Esophagus squamous epithelium (tissue), 5 donors: ENCODE results near the gene APMAP. TPM values are rescaled to one million over a fixed set of nuclear protein-coding genes. Genes with fewer than 3 reads are reported as not detected.
"Not testable (repeated sequence)": the region's sequence is repeated elsewhere in the genome, so short reads cannot be mapped to it uniquely, and the experiment has no call there.

Experiments
- DNase-seq: peaks from one replicate; lab custom pipeline; 2025; lab: John Stamatoyannopoulos, UW
- H3K27ac ChIP-seq, 4 donors: fragments of 200-600 bp; sonication (generic); one replicate each; pipeline ENCODE4 v1.5.1; 2016 to 2019; ENCODE audit warnings: mild to moderate bottlenecking in 1 of 4
- H3K27me3 ChIP-seq, 4 donors: fragments of 200-600 bp; sonication (generic); 1 replicate in 3 of 4; 2 replicates in 1 of 4; pipeline versions ENCODE4 v1.5.1 to v1.6.0; 2017 to 2021; ENCODE audit warnings: antibody characterized with exemption in 1 of 4
- H3K36me3 ChIP-seq, 3 donors: fragments of 200-600 bp; sonication (generic); one replicate each; pipeline ENCODE4 v1.5.1; 2016 to 2019
- H3K4me1 ChIP-seq, 3 donors: fragments of 200-600 bp; sonication (generic); one replicate each; pipeline ENCODE4 v1.5.1; 2017 to 2019
- H3K4me3 ChIP-seq, 4 donors: fragments of 200-600 bp; sonication (generic); 1 replicate in 3 of 4; 2 replicates in 1 of 4; pipeline ENCODE4 v1.5.1; 2016 to 2019; ENCODE audit warnings: mild to moderate bottlenecking in 2 of 4, moderate library complexity in 1 of 4
- H3K9me3 ChIP-seq, 3 donors: fragments of 200-600 bp; sonication (generic); one replicate each; pipeline ENCODE4 v1.5.1; 2016 to 2019
- CTCF ChIP-seq, 6 experiments: fragments of 450-650 bp in 4 of 6; fragments of 200-600 bp in 2 of 6; sonication (generic) in 2 of 6; IDR thresholded peaks; one replicate each; pipeline ENCODE4 v1.5.1; 2016 to 2019; ENCODE audit warnings: antibody characterized with exemption in 6 of 6, mild to moderate bottlenecking in 4 of 6, moderate library complexity in 4 of 6
- POLR2A ChIP-seq, 4 donors: fragments of 450-650 bp; IDR thresholded peaks; one replicate each; pipeline ENCODE4 v1.6.1; 2017; ENCODE audit warnings: antibody characterized with exemption in 4 of 4, mild to moderate bottlenecking in 4 of 4, moderate library complexity in 3 of 4
- WGBS, 2 donors: methylation state at CpG; one replicate each; pipeline ENCODE4 v1.1.5; 2018; 5-methylcytosine and 5-hydroxymethylcytosine counted together
- intact Hi-C: fragments of 100-400 bp; cut with DNase I; formaldehyde crosslinking; loops from one replicate; pipeline ENCODE4 v1.15.0; 2022
- total RNA-seq, 4 donors: library from RNA; depleted of rRNA; stranded (reverse); fragments of >200 nt; gene quantifications; one replicate each; pipeline ENCODE4 v1.1.0, GENCODE V29; 2016
- donor health status: DM: yes; HTN: yes; CAD: no.

APMAP gene
- total RNA-seq, 4 donors from 2014 or later = 16.7 to 38.4 (median 25.6) TPM

GRCh38 chr20:24934101-24934661 is 58.4 kb downstream of the APMAP start:
- intact Hi-C loops = no loop called here

GRCh38 chr20:24933266-24933908 is 59.2 kb downstream of the APMAP start:
- WGBS, 2 donors = 75 to 87% methylated on average over 1 to 3 of the region's 7 CpGs
- DNase-seq = no peak
- H3K36me3 ChIP-seq = no peaks in the 10 kb centered on the region
- H3K27me3 ChIP-seq = no peaks in the 10 kb centered on the region
- no peaks in the 10 kb centered on the region for H3K9me3 ChIP-seq
- intact Hi-C loops = no loop called here
- no peak for TF ChIP-seq POLR2A (IDR thresholded peaks at IDR 0.05)
- no peak for TF ChIP-seq CTCF (IDR thresholded peaks at IDR 0.05)
- H3K4me1 ChIP-seq = peaks cover 3 to 36% (median 18%) of the 10 kb centered on the region in 3 donors
- H3K4me3 ChIP-seq = no peak overlapping the region
- no peak overlapping the region for H3K27ac ChIP-seq

More at GRCh38 chr20:24934101-24934661, 58.4 kb downstream of the APMAP start:
- H3K4me3 ChIP-seq = no peak overlapping the region
- H3K27ac ChIP-seq = no peak overlapping the region
- peaks cover 3 to 28% (median 18%) of the 10 kb centered on the region in 3 donors for H3K4me1 ChIP-seq
- TF ChIP-seq POLR2A (IDR thresholded peaks at IDR 0.05) (no peak), CTCF (IDR thresholded peaks at IDR 0.05) (no peak)
- no peaks in the 10 kb centered on the region for H3K9me3 ChIP-seq
- no peaks in the 10 kb centered on the region for H3K36me3 ChIP-seq
- no peaks in the 10 kb centered on the region for H3K27me3 ChIP-seq
- no peak for DNase-seq
- 44 to 77% methylated on average over 1 to 6 of the region's 9 CpGs for WGBS, 2 donors

GRCh38 chr20:24931893-24932292 is 60.7 kb downstream of the APMAP start:
- H3K9me3 ChIP-seq, H3K4me3 ChIP-seq, H3K36me3 ChIP-seq, H3K27me3 ChIP-seq, intact Hi-C loops, DNase-seq: not testable (repeated sequence)
- peak overlapping the region in 1 of 4 donors; percentile 88 for H3K27ac ChIP-seq
- peaks cover 3 to 38% (median 18%) of the 10 kb centered on the region in 3 donors for H3K4me1 ChIP-seq
- WGBS, 2 donors = 48 to 53% methylated on average over 1 of the region's 1 CpG

GRCh38 chr20:24930724-24931688 is 61.5 kb downstream of the APMAP start:
- H3K4me3 ChIP-seq = peak overlapping the region; percentile 31 to 56 (median 48)
- intact Hi-C loops, H3K36me3 ChIP-seq, H3K9me3 ChIP-seq, H3K27me3 ChIP-seq, DNase-seq: not testable (repeated sequence)
- peaks cover 3 to 38% (median 18%) of the 10 kb centered on the region in 3 donors for H3K4me1 ChIP-seq
- H3K27ac ChIP-seq = peak overlapping the region; percentile 82 to 92 (median 88)
- 42 to 43% methylated on average over 13 to 15 of the region's 15 CpGs for WGBS, 2 donors
- peak in 4 of 6 experiments; percentile 45 to 54 (median 54) for TF ChIP-seq CTCF (IDR thresholded peaks at IDR 0.05)

GRCh38 chr20:24929867-24930723 is 62.5 kb downstream of the APMAP start:
- 23 to 40% methylated on average over 11 to 13 of the region's 13 CpGs for whole genome bisulfite sequencing, 2 donors
- Histone ChIP-seq H3K4me3 (peak overlapping the region; percentile 31 to 56 (median 48)), H3K4me1 (peaks cover 3 to 38% (median 18%) of the 10 kb centered on the region in 3 donors), H3K27ac (peak overlapping the region; percentile 82 to 92 (median 88))
- DNase-seq, H3K27me3 ChIP-seq, H3K9me3 ChIP-seq, intact Hi-C loops, H3K36me3 ChIP-seq: not testable (repeated sequence)
- peak in 1 of 6 experiments; percentile 2 for TF ChIP-seq CTCF (IDR thresholded peaks at IDR 0.05)

GRCh38 chr20:24929259-24929658 is 63.3 kb downstream of the APMAP start:
- H3K4me3 ChIP-seq, H3K27me3 ChIP-seq, DNase-seq, H3K36me3 ChIP-seq, H3K9me3 ChIP-seq, intact Hi-C loops: not testable (repeated sequence)
- H3K27ac ChIP-seq = peak overlapping the region in 2 of 4 donors; percentile 88 to 92
- WGBS, 2 donors = 40 to 74% methylated on average over 3 to 5 of the region's 5 CpGs
- H3K4me1 ChIP-seq = peaks cover 3 to 38% (median 18%) of the 10 kb centered on the region in 3 donors

GRCh38 chr20:24920706-24921105 is 71.8 kb downstream of the APMAP start:
- H3K9me3 ChIP-seq, H3K27me3 ChIP-seq, intact Hi-C loops, DNase-seq, H3K27ac ChIP-seq, H3K4me3 ChIP-seq, H3K36me3 ChIP-seq: not testable (repeated sequence)
- H3K4me1 ChIP-seq = peaks cover 0 to 12% (median 4%) of the 10 kb centered on the region in 3 donors
- WGBS, 2 donors = 54 to 79% methylated on average over 2 of the region's 3 CpGs
